NT2/D1 (cell line): ENCODE data around the gene HOXB3.

Experiments used
- SUZ12 ChIP-seq: IDR thresholded peaks from 2 replicates; pipeline ENCODE4 v1.6.1; 2011; ENCODE audit not compliant: insufficient read length, insufficient read depth; ENCODE audit errors: extremely low read depth
- YY1 ChIP-seq: IDR thresholded peaks from 2 replicates; pipeline ENCODE4 v1.6.1; 2011; ENCODE audit not compliant: insufficient read length, insufficient read depth

GRCh38 chr17:48633266-48633677 is 43.2 kb upstream of the HOXB3 start:
- TF ChIP-seq SUZ12 (no peak), YY1 (no peak)
